HepG2 (cell line): ENCODE results near the gene TCAP. TPM values are rescaled to one million over a fixed set of nuclear protein-coding genes. Genes with fewer than 3 reads are reported as not detected.

Experiments used
- ATAC-seq: fragments of 200-7000 bp; cut with Tn5 transposase; 3 replicates; pipeline ENCODE4 v1.9.1; 2020; ENCODE audit warnings: mild to moderate bottlenecking, moderate library complexity
- BruUV-seq: library from RNA; stranded (reverse); fragments of 400-500 nt; replicated peaks from 2 replicates; lab custom pipeline; 2021; lab: Mats Ljungman, UMichigan
- CTCF ChIA-PET: fragments of 300-600 bp; formaldehyde crosslinking; extraction: SDS; loops from one replicate; lab custom pipeline; 2021; ENCODE audit warnings: low total read pairs, inconsistent platforms, low intra/inter-chr PET ratio; lab: Yijun Ruan, JAX
- POLR2A ChIA-PET: fragments of 350-600 bp; sonication (Branson Sonifier 250); formaldehyde crosslinking; loops from one replicate; lab custom pipeline; 2020; ENCODE audit warnings: antibody characterized with exemption, inconsistent platforms; lab: Yijun Ruan, JAX
- DNase-seq: peaks from one replicate; pipeline ENCODE4 v3.0.0-alpha.2; 2015; ENCODE audit warnings: low spot score
- FAIRE-seq: peaks from 3 replicates; lab custom pipeline; 2011; peaks lifted over from hg19 to GRCh38; lab: Jason Lieb, UNC
- H2AFZ ChIP-seq: one replicate; pipeline ENCODE4 v1.6.1; 2011; ENCODE audit warnings: low read length, inconsistent platforms
- H3K27ac ChIP-seq: fragments of 300-600 bp; 3 replicates; pipeline ENCODE4 v1.8.0; 2011; ENCODE audit warnings: mixed run types, mild to moderate bottlenecking, mixed read lengths, low read length, inconsistent platforms; ENCODE audit not compliant: insufficient read depth; ENCODE audit errors: extremely low read length
- H3K27me3 ChIP-seq, 2 experiments: fragments of 200-600 bp in 1 of 2; 2 replicates in 1 of 2; 3 replicates in 1 of 2; pipeline versions ENCODE4 v1.6.0 to v1.8.0; 2011; ENCODE audit warnings: low read length in 2 of 2, mild to moderate bottlenecking in 2 of 2, moderate library complexity in 2 of 2, inconsistent platforms in 1 of 2; ENCODE audit not compliant: insufficient read depth in 2 of 2, control insufficient read depth in 1 of 2
- H3K36me3 ChIP-seq, 2 experiments: fragments of 200-600 bp in 1 of 2; replicated peaks in 1 of 2; 2 replicates in 1 of 2; 3 replicates in 1 of 2; pipeline versions ENCODE4 v1.5.1 to v1.8.0; 2011; ENCODE audit warnings: low read length in 2 of 2, inconsistent platforms in 1 of 2; ENCODE audit not compliant: insufficient read depth in 2 of 2, control insufficient read depth in 1 of 2
- H3K4me1 ChIP-seq: 2 replicates; pipeline ENCODE4 v1.5.1; 2012; ENCODE audit warnings: low read length, inconsistent platforms; ENCODE audit not compliant: insufficient read depth
- H3K4me2 ChIP-seq: 2 replicates; pipeline ENCODE4 v1.6.0; 2011; ENCODE audit warnings: low read depth, low read length, inconsistent platforms
- H3K4me3 ChIP-seq, 3 experiments: fragments of 200-600 bp in 1 of 3; sonication (generic), shearing (Covaris generic) in 1 of 3; replicated peaks in 1 of 3; 2 replicates each; pipeline ENCODE4 v1.5.1; 2011 to 2016; ENCODE audit warnings: low read length in 3 of 3, inconsistent platforms in 2 of 3, low read depth in 2 of 3, mild to moderate bottlenecking in 2 of 3, control low read depth in 1 of 3, mixed read lengths in 1 of 3; ENCODE audit not compliant: insufficient read depth in 1 of 3
- H3K79me2 ChIP-seq: one replicate; pipeline ENCODE4 v1.6.1; 2011; ENCODE audit warnings: low read length, inconsistent platforms; ENCODE audit not compliant: insufficient read depth
- H3K9ac ChIP-seq: 2 replicates; pipeline ENCODE4 v1.6.0; 2011; ENCODE audit warnings: mild to moderate bottlenecking, low read depth, low read length, inconsistent platforms; ENCODE audit not compliant: insufficient read depth
- H3K9me3 ChIP-seq: 2 replicates; pipeline ENCODE4 v1.5.1; 2012; ENCODE audit warnings: mild to moderate bottlenecking, low read length
- H4K20me1 ChIP-seq: 2 replicates; pipeline ENCODE4 v1.6.0; 2011; ENCODE audit warnings: inconsistent platforms, mild to moderate bottlenecking, low read length, moderate library complexity; ENCODE audit not compliant: insufficient read depth
- KLF16 ChIP-seq, 2 experiments: sonication (generic) in 1 of 2; formaldehyde crosslinking in 1 of 2; IDR thresholded peaks; 2 replicates each; pipeline versions ENCODE4 v1.6.1 to v1.8.0; 2016 to 2023; ENCODE audit warnings: missing genetic modification reagents in 2 of 2, missing compliant biosample characterization in 1 of 2
- MTF1 ChIP-seq: sonication (generic); formaldehyde crosslinking; IDR thresholded peaks from 2 replicates; pipeline ENCODE4 v1.5.0; 2020; ENCODE audit warnings: missing genetic modification reagents
- ZSCAN25 ChIP-seq: sonication (generic); formaldehyde crosslinking; IDR thresholded peaks from 2 replicates; pipeline ENCODE4 v1.8.0; 2022; ENCODE audit warnings: mild to moderate bottlenecking, missing genetic modification reagents
- WGBS: methylation state at CpG from one replicate; pipeline ENCODE4 v1.1.6; 2017; ENCODE audit warnings: low lambda C conversion rate; 5-methylcytosine and 5-hydroxymethylcytosine counted together
- in situ Hi-C: cut with HindIII; loops from 2 replicates; pipeline ENCODE4 v1.10.0; 2017; ENCODE audit warnings: low pct_unique_long_range_greater_than_20kb; ENCODE audit not compliant: extremely low pct_ligation_motif_present
- intact Hi-C: fragments of 100-400 bp; cut with micrococcal nuclease; formaldehyde crosslinking; loops from one replicate; pipeline ENCODE4 v1.10.0; 2022; ENCODE audit not compliant: unreplicated experiment
- polyA plus RNA-seq, 8 experiments: library from polyadenylated mRNA; depleted of rRNA in 3 of 8; stranded (reverse) in 7 of 8; unstranded in 1 of 8; fragments of >200 nt; fragmentation: Illumina TruSeq in 4 of 8; extraction: Trizol in 4 of 8; gene quantifications; 2 replicates each; pipeline versions ENCODE4 v1.2.1 to v1.2.3, GENCODE V29; 2011 to 2016; ENCODE audit warnings: low read depth in 4 of 8, missing spikeins in 1 of 8, mixed read lengths in 1 of 8; ENCODE audit not compliant: insufficient read depth in 1 of 8
- total RNA-seq, 5 experiments: library from RNA; depleted of rRNA; stranded (reverse); fragments of >200 nt; fragmentation: Illumina TruSeq; extraction: Trizol; gene quantifications; 2 replicates each; pipeline ENCODE4 v1.2.3, GENCODE V29; 2016; ENCODE audit warnings: low read depth in 1 of 5
- TF ChIP-seq, protein P1 (sequence below): sonication (generic); formaldehyde crosslinking; IDR thresholded peaks from 2 replicates; pipeline ENCODE4 v1.5.1; 2020; ENCODE audit warnings: mild to moderate bottlenecking, missing genetic modification reagents
- TF ChIP-seq, protein P2 (sequence below), 2 experiments: fragments of 450-650 bp in 1 of 2; sonication (generic) in 1 of 2; formaldehyde crosslinking in 1 of 2; IDR thresholded peaks; 2 replicates each; pipeline versions ENCODE4 v1.6.1 to v1.8.0; 2016 to 2022; ENCODE audit warnings: antibody characterized with exemption in 1 of 2, mild to moderate bottlenecking in 1 of 2, missing genetic modification reagents in 1 of 2

The TCAP gene
- total and polyA plus RNA-seq, 2 of the 13 experiments (the other 11 are each of a cell fraction or from before 2014, with no cell fraction given), result 0.24 to 0.65 TPM

DNA sequence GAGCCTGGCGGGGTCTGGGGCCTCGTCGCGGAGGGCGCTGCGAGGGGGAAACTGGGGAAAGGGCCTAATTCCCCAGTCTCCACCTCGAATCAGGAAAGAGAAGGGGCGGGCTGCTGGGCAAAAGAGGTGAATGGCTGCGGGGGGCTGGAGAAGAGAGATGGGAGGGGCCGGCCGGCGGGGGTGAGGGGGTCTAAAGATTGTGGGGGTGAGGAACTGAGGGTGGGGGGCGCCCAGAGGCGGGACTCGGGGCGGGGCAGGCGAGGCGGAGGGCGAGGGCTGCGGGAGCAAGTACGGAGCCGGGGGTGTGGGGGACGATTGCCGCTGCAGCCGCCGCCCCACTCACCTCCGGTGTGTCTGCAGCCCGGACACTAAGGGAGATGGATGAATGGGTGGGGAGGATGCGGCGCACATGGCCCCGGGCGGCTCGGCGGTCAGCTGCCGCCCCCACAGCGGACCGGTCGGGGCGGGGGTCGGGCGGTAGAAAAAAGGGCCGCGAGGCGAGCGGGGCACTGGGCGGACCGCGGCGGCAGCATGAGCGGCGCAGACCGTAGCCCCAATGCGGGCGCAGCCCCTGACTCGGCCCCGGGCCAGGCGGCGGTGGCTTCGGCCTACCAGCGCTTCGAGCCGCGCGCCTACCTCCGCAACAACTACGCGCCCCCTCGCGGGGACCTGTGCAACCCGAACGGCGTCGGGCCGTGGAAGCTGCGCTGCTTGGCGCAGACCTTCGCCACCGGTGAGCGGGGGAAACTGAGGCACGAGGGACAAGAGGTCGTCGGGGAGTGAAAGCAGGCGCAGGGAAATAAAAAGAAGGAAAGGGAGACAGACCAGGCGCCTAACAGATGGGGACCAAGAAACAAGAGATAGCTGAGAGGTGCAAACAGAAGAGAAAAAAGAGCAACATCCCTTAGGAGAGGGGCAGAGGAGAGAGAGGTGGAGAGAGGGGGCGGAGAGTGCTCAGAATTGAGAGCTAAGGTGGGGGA is 3.1 kb downstream of the TCAP start, which contains the start of gene PNMT (continued):
- TF ChIP-seq, protein P1, sequence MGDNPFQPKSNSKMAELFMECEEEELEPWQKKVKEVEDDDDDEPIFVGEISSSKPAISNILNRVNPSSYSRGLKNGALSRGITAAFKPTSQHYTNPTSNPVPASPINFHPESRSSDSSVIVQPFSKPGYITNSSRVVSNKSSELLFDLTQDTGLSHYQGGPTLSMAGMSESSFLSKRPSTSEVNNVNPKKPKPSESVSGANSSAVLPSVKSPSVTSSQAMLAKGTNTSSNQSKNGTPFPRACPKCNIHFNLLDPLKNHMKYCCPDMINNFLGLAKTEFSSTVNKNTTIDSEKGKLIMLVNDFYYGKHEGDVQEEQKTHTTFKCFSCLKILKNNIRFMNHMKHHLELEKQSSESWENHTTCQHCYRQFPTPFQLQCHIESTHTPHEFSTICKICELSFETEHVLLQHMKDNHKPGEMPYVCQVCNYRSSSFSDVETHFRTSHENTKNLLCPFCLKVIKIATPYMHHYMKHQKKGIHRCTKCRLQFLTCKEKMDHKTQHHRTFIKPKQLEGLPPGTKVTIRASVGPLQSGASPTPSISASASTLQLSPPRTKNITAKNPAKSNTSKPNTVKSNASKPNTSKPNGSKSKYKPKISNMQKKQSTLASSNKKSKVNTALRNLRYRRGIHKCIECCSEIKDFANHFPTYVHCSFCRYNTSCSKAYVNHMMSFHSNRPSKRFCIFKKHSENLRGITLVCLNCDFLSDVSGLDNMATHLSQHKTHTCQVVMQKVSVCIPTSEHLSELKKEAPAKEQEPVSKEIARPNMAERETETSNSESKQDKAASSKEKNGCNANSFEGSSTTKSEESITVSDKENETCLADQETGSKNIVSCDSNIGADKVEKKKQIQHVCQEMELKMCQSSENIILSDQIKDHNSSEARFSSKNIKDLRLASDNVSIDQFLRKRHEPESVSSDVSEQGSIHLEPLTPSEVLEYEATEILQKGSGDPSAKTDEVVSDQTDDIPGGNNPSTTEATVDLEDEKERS (CRISPR knock-in tag), result peak; percentile 88
- TF ChIP-seq ZSCAN25, result peak; percentile 84

DNA sequence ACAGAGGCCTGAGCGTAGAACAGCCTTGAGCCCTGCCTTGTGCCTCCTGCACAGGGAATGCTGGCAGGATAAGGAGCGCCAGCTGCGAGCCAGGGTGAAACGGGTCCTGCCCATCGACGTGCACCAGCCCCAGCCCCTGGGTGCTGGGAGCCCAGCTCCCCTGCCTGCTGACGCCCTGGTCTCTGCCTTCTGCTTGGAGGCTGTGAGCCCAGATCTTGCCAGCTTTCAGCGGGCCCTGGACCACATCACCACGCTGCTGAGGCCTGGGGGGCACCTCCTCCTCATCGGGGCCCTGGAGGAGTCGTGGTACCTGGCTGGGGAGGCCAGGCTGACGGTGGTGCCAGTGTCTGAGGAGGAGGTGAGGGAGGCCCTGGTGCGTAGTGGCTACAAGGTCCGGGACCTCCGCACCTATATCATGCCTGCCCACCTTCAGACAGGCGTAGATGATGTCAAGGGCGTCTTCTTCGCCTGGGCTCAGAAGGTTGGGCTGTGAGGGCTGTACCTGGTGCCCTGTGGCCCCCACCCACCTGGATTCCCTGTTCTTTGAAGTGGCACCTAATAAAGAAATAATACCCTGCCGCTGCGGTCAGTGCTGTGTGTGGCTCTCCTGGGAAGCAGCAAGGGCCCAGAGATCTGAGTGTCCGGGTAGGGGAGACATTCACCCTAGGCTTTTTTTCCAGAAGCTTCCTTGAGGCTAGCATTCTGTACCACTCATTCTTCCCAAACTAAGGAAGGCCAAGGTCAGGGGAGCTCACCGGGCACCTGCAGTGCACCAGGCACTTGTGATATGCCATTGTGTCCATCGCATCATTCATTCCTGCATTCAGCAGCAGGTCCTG is 5.0 kb downstream of the TCAP start:
- H3K27ac ChIP-seq, result no peak overlapping the region
- peaks cover 77% of the 10 kb centered on the region for H3K4me1 ChIP-seq
- no peaks in the 10 kb centered on the region for H3K36me3 ChIP-seq
- H4K20me1 ChIP-seq, result no peaks in the 10 kb centered on the region
- H3K79me2 ChIP-seq, result no peaks in the 10 kb centered on the region
- peaks cover 11 to 51% of the 10 kb centered on the region in 2 experiments for H3K27me3 ChIP-seq
- no peak for FAIRE-seq
- H3K9ac ChIP-seq, result no peak overlapping the region
- POLR2A ChIA-PET, result interaction anchor here (0.5 to 9.4 kb wide), 6 partner anchors 16 to 535 kb away, joined by 3 to 96 read pairs (median 12); partner anchors contain the start of genes ERBB2, MIEN1 and PGAP3
- BruUV-seq, result no TSS peak
- no peak overlapping the region for H2AFZ ChIP-seq
- no peak overlapping the region for H3K4me2 ChIP-seq
- CTCF ChIA-PET, result interaction anchor here (8.5 kb wide), 1 partner anchor 48 kb away, joined by 136 read pairs; no protein-coding TSS in a partner anchor
- no peak for ATAC-seq
- in situ Hi-C loops (loop anchor here (5.0 kb wide), 2 partner anchors 48 to 82 kb away; no protein-coding TSS in a partner anchor), intact Hi-C loops (loop anchor here (2.0 to 5.0 kb wide), 2 partner anchors 47 to 82 kb away; no protein-coding TSS in a partner anchor)
- 77% methylated on average over 16 of the region's 23 CpGs for WGBS
- H3K9me3 ChIP-seq, result no peaks in the 10 kb centered on the region
- no peak overlapping the region for H3K4me3 ChIP-seq
- no peak for DNase-seq
- TF ChIP-seq, protein P2, sequence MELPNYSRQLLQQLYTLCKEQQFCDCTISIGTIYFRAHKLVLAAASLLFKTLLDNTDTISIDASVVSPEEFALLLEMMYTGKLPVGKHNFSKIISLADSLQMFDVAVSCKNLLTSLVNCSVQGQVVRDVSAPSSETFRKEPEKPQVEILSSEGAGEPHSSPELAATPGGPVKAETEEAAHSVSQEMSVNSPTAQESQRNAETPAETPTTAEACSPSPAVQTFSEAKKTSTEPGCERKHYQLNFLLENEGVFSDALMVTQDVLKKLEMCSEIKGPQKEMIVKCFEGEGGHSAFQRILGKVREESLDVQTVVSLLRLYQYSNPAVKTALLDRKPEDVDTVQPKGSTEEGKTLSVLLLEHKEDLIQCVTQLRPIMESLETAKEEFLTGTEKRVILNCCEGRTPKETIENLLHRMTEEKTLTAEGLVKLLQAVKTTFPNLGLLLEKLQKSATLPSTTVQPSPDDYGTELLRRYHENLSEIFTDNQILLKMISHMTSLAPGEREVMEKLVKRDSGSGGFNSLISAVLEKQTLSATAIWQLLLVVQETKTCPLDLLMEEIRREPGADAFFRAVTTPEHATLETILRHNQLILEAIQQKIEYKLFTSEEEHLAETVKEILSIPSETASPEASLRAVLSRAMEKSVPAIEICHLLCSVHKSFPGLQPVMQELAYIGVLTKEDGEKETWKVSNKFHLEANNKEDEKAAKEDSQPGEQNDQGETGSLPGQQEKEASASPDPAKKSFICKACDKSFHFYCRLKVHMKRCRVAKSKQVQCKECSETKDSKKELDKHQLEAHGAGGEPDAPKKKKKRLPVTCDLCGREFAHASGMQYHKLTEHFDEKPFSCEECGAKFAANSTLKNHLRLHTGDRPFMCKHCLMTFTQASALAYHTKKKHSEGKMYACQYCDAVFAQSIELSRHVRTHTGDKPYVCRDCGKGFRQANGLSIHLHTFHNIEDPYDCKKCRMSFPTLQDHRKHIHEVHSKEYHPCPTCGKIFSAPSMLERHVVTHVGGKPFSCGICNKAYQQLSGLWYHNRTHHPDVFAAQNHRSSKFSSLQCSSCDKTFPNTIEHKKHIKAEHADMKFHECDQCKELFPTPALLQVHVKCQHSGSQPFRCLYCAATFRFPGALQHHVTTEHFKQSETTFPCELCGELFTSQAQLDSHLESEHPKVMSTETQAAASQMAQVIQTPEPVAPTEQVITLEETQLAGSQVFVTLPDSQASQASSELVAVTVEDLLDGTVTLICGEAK (IDR thresholded peaks at IDR 0.05), result no peak
- TF ChIP-seq, protein P2 (CRISPR knock-in tag; IDR thresholded peaks at IDR 0.05), result no peak
- no peak for TF ChIP-seq KLF16 (CRISPR knock-in tag; IDR thresholded peaks at IDR 0.05)
- no peak for TF ChIP-seq MTF1
